Activated T-cell treated with anti-CD3 and anti-CD28 coated beads for 1 hour (primary cell): ENCODE results near the gene EPB41L3.
"Not testable (repeated sequence)": the region's sequence is repeated elsewhere in the genome, so short reads cannot be mapped to it uniquely, and the experiment has no call there.

Experiments used
- DNase-seq: peaks from one replicate; pipeline ENCODE4 v3.0.0-alpha.2; 2020; ENCODE audit warnings: low read depth

Gene EPB41L3

GRCh38 chr18:5530629-5531178 is 13.1 kb downstream of the EPB41L3 start:
- no peak for DNase-seq

- no peak for DNase-seq
These were observed 14.3 kb downstream of the EPB41L3 start for GRCh38 chr18:5529471-5529870.

- no peak for DNase-seq
These were observed 16.2 kb downstream of the EPB41L3 start for GRCh38 chr18:5527603-5528002.

- no peak for DNase-seq
These were observed 19.1 kb downstream of the EPB41L3 start for GRCh38 chr18:5524660-5525059.

GRCh38 chr18:5521000-5521399 is 22.8 kb downstream of the EPB41L3 start:
- no peak for DNase-seq

- no peak for DNase-seq
These were observed 23.3 kb downstream of the EPB41L3 start for GRCh38 chr18:5520464-5520863.

GRCh38 chr18:5519448-5520298 is 24.1 kb downstream of the EPB41L3 start:
- DNase-seq: no peak

GRCh38 chr18:5518899-5519371 is 24.9 kb downstream of the EPB41L3 start:
- no peak for DNase-seq

- DNase-seq: no peak
These were observed 25.5 kb downstream of the EPB41L3 start for GRCh38 chr18:5518179-5518770.

GRCh38 chr18:5516841-5517240 is 27.0 kb downstream of the EPB41L3 start:
- no peak for DNase-seq

GRCh38 chr18:5515011-5515784 is 28.6 kb downstream of the EPB41L3 start:
- DNase-seq: no peak

- no peak for DNase-seq
These were observed 29.9 kb downstream of the EPB41L3 start for GRCh38 chr18:5513947-5514346.

GRCh38 chr18:5512176-5512575 is 31.6 kb downstream of the EPB41L3 start:
- DNase-seq: no peak

GRCh38 chr18:5511541-5511940 is 32.3 kb downstream of the EPB41L3 start:
- not testable (repeated sequence) for DNase-seq

- no peak for DNase-seq
These were observed 33.5 kb downstream of the EPB41L3 start for GRCh38 chr18:5510135-5510846.

GRCh38 chr18:5508821-5509220 is 35.0 kb downstream of the EPB41L3 start:
- DNase-seq: no peak

GRCh38 chr18:5507756-5508155 is 36.0 kb downstream of the EPB41L3 start:
- no peak for DNase-seq

- DNase-seq: no peak
These were observed 37.6 kb downstream of the EPB41L3 start for GRCh38 chr18:5506174-5506573.

GRCh38 chr18:5503740-5504139 is 40.1 kb downstream of the EPB41L3 start:
- DNase-seq: no peak

- no peak for DNase-seq
These were observed 43.4 kb downstream of the EPB41L3 start for GRCh38 chr18:5500158-5500939.

GRCh38 chr18:5498452-5498851 is 45.3 kb downstream of the EPB41L3 start:
- no peak for DNase-seq
